HepG2 (cell line): ENCODE data around the gene MXRA8. TPM values are rescaled to one million over a fixed set of nuclear protein-coding genes. Genes with fewer than 3 reads are reported as not detected.

ENCODE experiments used
- FOXA3 ChIP-seq: IDR thresholded peaks from 2 replicates; pipeline ENCODE4 v1.6.1; 2016; ENCODE audit warnings: missing genetic modification reagents, missing compliant biosample characterization
- GABPA ChIP-seq, 2 experiments: IDR thresholded peaks; 2 replicates each; pipeline ENCODE4 v1.6.1; 2011 to 2016; ENCODE audit warnings: low read depth in 2 of 2, low read length in 1 of 2, missing biosample characterization in 1 of 2, missing genetic modification characterization in 1 of 2
- HNRNPL ChIP-seq: fragments of 200-400 bp; formaldehyde crosslinking; IDR thresholded peaks from 2 replicates; pipeline ENCODE4 v1.6.1; 2017; ENCODE audit warnings: mild to moderate bottlenecking, low read depth, low read length
- KDM3A ChIP-seq: IDR thresholded peaks from 2 replicates; pipeline ENCODE4 v1.6.1; 2018; ENCODE audit warnings: low read depth, missing compliant biosample characterization
- NBN ChIP-seq: fragments of 450-650 bp; conservative IDR thresholded peaks from 2 replicates; pipeline ENCODE4 v1.6.1; 2017
- PHF21A ChIP-seq: sonication (generic); formaldehyde crosslinking; IDR thresholded peaks from 2 replicates; pipeline ENCODE4 v1.5.0; 2020; ENCODE audit warnings: mild to moderate bottlenecking, missing genetic modification reagents
- PHF5A ChIP-seq: IDR thresholded peaks from one replicate; pipeline ENCODE4 v1.6.1; 2018; ENCODE audit warnings: low read depth, missing genetic modification reagents; ENCODE audit not compliant: unreplicated experiment
- TP53 ChIP-seq: sonication (generic); formaldehyde crosslinking; conservative IDR thresholded peaks from 2 replicates; pipeline ENCODE4 v1.4.0; 2020; ENCODE audit warnings: missing genetic modification reagents
- ZFP37 ChIP-seq: sonication (generic); formaldehyde crosslinking; IDR thresholded peaks from 2 replicates; pipeline ENCODE4 v1.4.0; 2020; ENCODE audit warnings: missing genetic modification reagents, borderline replicate concordance
- ZNF354B ChIP-seq: sonication (generic); formaldehyde crosslinking; IDR thresholded peaks from 2 replicates; pipeline ENCODE4 v1.8.0; 2022; ENCODE audit warnings: mild to moderate bottlenecking, missing genetic modification reagents
- ZNF501 ChIP-seq: sonication (generic); formaldehyde crosslinking; IDR thresholded peaks from 2 replicates; pipeline ENCODE4 v1.5.1; 2020; ENCODE audit warnings: mild to moderate bottlenecking, moderate library complexity, missing genetic modification reagents
- ZNF589 ChIP-seq: sonication (generic); formaldehyde crosslinking; conservative IDR thresholded peaks from 2 replicates; pipeline ENCODE4 v1.8.0; 2022; ENCODE audit warnings: mild to moderate bottlenecking, moderate library complexity, missing genetic modification reagents
- ZNF678 ChIP-seq: sonication (generic); formaldehyde crosslinking; IDR thresholded peaks from 2 replicates; pipeline ENCODE4 v1.4.0; 2020; ENCODE audit warnings: mild to moderate bottlenecking, missing genetic modification reagents
- ZNF709 ChIP-seq: sonication (generic); formaldehyde crosslinking; IDR thresholded peaks from 2 replicates; pipeline ENCODE4 v1.5.0; 2020; ENCODE audit warnings: mild to moderate bottlenecking, missing genetic modification reagents
- ZNF775 ChIP-seq: sonication (generic); formaldehyde crosslinking; IDR thresholded peaks from 2 replicates; pipeline ENCODE4 v1.4.0; 2020; ENCODE audit warnings: missing genetic modification reagents, mild to moderate bottlenecking, moderate library complexity, borderline replicate concordance
- polyA plus RNA-seq, 8 experiments: library from polyadenylated mRNA; depleted of rRNA in 3 of 8; stranded (reverse) in 7 of 8; unstranded in 1 of 8; fragments of >200 nt; fragmentation: Illumina TruSeq in 4 of 8; extraction: Trizol in 4 of 8; gene quantifications; 2 replicates each; pipeline versions ENCODE4 v1.2.1 to v1.2.3, GENCODE V29; 2011 to 2016; ENCODE audit warnings: low read depth in 4 of 8, missing spikeins in 1 of 8, mixed read lengths in 1 of 8; ENCODE audit not compliant: insufficient read depth in 1 of 8
- total RNA-seq, 5 experiments: library from RNA; depleted of rRNA; stranded (reverse); fragments of >200 nt; fragmentation: Illumina TruSeq; extraction: Trizol; gene quantifications; 2 replicates each; pipeline ENCODE4 v1.2.3, GENCODE V29; 2016; ENCODE audit warnings: low read depth in 1 of 5
- TF ChIP-seq, protein P1 (sequence below): sonication (generic); formaldehyde crosslinking; conservative IDR thresholded peaks from 2 replicates; pipeline ENCODE4 v1.4.0; 2020; ENCODE audit warnings: mild to moderate bottlenecking, missing genetic modification reagents, moderate library complexity
- TF ChIP-seq, protein P2 (sequence below): IDR thresholded peaks from 2 replicates; pipeline ENCODE4 v1.6.1; 2016
- TF ChIP-seq, protein P3 (sequence below): sonication (generic); formaldehyde crosslinking; IDR thresholded peaks from 2 replicates; pipeline ENCODE4 v1.8.0; 2022; ENCODE audit warnings: missing genetic modification reagents, mild to moderate bottlenecking, inconsistent platforms, borderline replicate concordance
- TF ChIP-seq, protein P4 (sequence below): sonication (generic); formaldehyde crosslinking; IDR thresholded peaks from 2 replicates; pipeline ENCODE4 v1.4.0; 2020; ENCODE audit warnings: missing genetic modification reagents
- TF ChIP-seq, protein P5 (sequence below): sonication (generic); formaldehyde crosslinking; IDR thresholded peaks from 2 replicates; pipeline ENCODE4 v1.9.0; 2022; ENCODE audit warnings: missing genetic modification reagents, mild to moderate bottlenecking, borderline replicate concordance

Gene MXRA8
- total and polyA plus RNA-seq, 2 of the 13 experiments (the other 11 are each of a cell fraction or from before 2014, with no cell fraction given): 19.8 to 44.8 TPM

DNA sequence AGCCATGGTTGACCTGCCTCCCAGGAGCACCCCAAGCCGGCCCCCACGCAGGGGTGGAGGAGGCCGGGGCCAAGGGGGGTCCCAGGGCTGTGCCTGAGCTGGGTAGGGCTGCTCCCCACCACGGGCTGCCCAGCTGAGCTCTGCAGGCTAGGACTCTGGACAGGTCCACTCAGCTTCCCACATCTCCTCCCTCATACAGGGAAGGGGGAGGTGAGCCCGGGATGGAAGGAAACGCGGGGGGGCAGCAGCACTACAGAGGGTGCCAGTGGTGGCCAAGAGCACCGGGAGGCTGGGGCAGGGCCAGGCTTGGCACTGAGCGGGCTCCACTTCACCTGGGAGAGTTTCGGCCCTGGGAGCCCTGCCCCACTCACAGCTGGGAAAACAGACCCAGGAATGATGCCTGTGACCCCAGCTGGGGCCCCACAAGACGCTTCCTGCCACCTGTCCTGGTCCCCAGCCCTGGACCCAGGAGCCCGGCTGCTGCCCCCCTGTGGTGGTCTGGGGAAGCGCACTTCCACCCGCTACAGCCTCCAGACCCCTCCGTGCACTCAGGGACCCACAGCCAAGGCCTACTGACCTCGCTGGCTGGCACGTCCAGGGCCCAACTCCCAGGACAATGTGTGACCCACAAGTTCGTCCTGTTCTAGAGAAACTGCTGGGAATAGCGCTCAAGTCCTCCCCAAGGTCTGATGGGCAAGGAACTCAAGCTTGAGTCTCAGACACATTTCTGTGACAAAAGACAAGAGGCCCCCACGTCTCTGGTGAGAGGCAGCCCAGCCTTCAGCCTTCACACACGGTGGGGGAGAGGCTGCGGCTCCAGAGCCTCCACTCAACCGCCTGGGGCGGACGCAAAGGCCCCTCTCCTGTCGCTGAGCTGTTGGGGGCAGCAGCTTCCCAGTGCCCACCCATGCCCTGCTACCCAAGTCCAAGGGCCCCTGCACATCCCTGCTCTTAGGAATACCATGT is 13.7 kb upstream of the MXRA8 start (continued):
- TF ChIP-seq HNRNPL (0 out of 2 replicates have a peak, but pooled peaks have one; percentile 45), TP53 (CRISPR knock-in tag) (0 out of 2 replicates have a peak, but pooled peaks have one; percentile 43), ZNF589 (no peak), ZNF501 (CRISPR knock-in tag) (0 out of 2 replicates have a peak, but pooled peaks have one; percentile 45), KDM3A (CRISPR knock-in tag) (peak; percentile 23; the same call in 1 of the 2 replicates), ZNF775 (no peak), ZNF678 (CRISPR knock-in tag) (no peak), NBN (no peak), PHF5A (CRISPR knock-in tag) (no peak), FOXA3 (CRISPR knock-in tag) (no peak), ZFP37 (no peak), PHF21A (CRISPR knock-in tag) (0 out of 2 replicates have a peak, but pooled peaks have one; percentile 14), ZNF709 (no peak), GABPA (IDR thresholded peaks at IDR 0.05; ENCODE audit: low read depth, low read length) (no peak), GABPA (CRISPR knock-in tag; IDR thresholded peaks at IDR 0.05; ENCODE audit: low read depth) (peak; percentile 57), ZNF354B (CRISPR knock-in tag) (no peak)
- TF ChIP-seq, protein P1, sequence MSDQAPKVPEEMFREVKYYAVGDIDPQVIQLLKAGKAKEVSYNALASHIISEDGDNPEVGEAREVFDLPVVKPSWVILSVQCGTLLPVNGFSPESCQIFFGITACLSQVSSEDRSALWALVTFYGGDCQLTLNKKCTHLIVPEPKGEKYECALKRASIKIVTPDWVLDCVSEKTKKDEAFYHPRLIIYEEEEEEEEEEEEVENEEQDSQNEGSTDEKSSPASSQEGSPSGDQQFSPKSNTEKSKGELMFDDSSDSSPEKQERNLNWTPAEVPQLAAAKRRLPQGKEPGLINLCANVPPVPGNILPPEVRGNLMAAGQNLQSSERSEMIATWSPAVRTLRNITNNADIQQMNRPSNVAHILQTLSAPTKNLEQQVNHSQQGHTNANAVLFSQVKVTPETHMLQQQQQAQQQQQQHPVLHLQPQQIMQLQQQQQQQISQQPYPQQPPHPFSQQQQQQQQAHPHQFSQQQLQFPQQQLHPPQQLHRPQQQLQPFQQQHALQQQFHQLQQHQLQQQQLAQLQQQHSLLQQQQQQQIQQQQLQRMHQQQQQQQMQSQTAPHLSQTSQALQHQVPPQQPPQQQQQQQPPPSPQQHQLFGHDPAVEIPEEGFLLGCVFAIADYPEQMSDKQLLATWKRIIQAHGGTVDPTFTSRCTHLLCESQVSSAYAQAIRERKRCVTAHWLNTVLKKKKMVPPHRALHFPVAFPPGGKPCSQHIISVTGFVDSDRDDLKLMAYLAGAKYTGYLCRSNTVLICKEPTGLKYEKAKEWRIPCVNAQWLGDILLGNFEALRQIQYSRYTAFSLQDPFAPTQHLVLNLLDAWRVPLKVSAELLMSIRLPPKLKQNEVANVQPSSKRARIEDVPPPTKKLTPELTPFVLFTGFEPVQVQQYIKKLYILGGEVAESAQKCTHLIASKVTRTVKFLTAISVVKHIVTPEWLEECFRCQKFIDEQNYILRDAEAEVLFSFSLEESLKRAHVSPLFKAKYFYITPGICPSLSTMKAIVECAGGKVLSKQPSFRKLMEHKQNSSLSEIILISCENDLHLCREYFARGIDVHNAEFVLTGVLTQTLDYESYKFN (CRISPR knock-in tag): peak; percentile 22; the same call in 1 of the 2 replicates
- TF ChIP-seq, protein P2, sequence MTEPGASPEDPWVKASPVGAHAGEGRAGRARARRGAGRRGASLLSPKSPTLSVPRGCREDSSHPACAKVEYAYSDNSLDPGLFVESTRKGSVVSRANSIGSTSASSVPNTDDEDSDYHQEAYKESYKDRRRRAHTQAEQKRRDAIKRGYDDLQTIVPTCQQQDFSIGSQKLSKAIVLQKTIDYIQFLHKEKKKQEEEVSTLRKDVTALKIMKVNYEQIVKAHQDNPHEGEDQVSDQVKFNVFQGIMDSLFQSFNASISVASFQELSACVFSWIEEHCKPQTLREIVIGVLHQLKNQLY: no peak
- TF ChIP-seq, protein P3, sequence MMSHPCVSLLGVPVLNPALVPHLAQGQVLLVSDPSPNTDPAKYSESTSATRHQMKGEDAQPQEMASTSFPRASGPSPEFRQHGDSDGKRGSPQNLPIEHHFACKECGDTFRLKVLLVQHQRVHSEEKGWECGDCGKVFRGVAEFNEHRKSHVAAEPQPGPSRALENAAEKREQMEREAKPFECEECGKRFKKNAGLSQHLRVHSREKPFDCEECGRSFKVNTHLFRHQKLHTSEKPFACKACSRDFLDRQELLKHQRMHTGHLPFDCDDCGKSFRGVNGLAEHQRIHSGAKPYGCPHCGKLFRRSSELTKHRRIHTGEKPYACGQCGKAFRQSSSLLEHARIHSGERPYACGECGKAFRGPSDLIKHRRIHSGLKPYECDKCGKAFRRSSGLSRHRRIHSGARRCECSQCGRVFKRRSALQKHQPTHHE (CRISPR knock-in tag): no peak
- TF ChIP-seq, protein P4, sequence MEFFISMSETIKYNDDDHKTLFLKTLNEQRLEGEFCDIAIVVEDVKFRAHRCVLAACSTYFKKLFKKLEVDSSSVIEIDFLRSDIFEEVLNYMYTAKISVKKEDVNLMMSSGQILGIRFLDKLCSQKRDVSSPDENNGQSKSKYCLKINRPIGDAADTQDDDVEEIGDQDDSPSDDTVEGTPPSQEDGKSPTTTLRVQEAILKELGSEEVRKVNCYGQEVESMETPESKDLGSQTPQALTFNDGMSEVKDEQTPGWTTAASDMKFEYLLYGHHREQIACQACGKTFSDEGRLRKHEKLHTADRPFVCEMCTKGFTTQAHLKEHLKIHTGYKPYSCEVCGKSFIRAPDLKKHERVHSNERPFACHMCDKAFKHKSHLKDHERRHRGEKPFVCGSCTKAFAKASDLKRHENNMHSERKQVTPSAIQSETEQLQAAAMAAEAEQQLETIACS: 0 out of 2 replicates have a peak, but pooled peaks have one; percentile 39
- TF ChIP-seq, protein P5, sequence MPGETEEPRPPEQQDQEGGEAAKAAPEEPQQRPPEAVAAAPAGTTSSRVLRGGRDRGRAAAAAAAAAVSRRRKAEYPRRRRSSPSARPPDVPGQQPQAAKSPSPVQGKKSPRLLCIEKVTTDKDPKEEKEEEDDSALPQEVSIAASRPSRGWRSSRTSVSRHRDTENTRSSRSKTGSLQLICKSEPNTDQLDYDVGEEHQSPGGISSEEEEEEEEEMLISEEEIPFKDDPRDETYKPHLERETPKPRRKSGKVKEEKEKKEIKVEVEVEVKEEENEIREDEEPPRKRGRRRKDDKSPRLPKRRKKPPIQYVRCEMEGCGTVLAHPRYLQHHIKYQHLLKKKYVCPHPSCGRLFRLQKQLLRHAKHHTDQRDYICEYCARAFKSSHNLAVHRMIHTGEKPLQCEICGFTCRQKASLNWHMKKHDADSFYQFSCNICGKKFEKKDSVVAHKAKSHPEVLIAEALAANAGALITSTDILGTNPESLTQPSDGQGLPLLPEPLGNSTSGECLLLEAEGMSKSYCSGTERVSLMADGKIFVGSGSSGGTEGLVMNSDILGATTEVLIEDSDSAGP (CRISPR knock-in tag): peak; percentile 66; the same call in 1 of the 2 replicates
